GM21576 (cell line): ENCODE measurements around the gene ELOVL2.
A peak's percentile ranks its signal among the peaks of the same experiment; 100 is the strongest.
"Not testable (repeated sequence)": the region's sequence is repeated elsewhere in the genome, so short reads cannot be mapped to it uniquely, and the experiment has no call there.

ENCODE experiments used
- ATAC-seq: cut with Tn5 transposase; IDR thresholded peaks from one replicate; pipeline ENCODE4 v1.9.1; 2021; ENCODE audit warnings: mild to moderate bottlenecking, moderate library complexity; ENCODE audit not compliant: unreplicated experiment

ELOVL2 gene

GRCh38 chr6:11025921-11026635 is 18.0 kb downstream of the ELOVL2 start:
- ATAC-seq: peak; percentile 91

- no peak for ATAC-seq
These were observed 19.0 kb downstream of the ELOVL2 start for GRCh38 chr6:11025130-11025529.

- ATAC-seq: no peak
These were observed 21.1 kb downstream of the ELOVL2 start for GRCh38 chr6:11023032-11023431.

- no peak for ATAC-seq
These were observed 22.4 kb downstream of the ELOVL2 start for GRCh38 chr6:11021714-11022113.

- ATAC-seq: no peak
These were observed 23.1 kb downstream of the ELOVL2 start for GRCh38 chr6:11021003-11021402.

- no peak for ATAC-seq
These were observed 25.9 kb downstream of the ELOVL2 start for GRCh38 chr6:11018225-11018624.

- no peak for ATAC-seq
These were observed 27.0 kb downstream of the ELOVL2 start for GRCh38 chr6:11017090-11017489.

GRCh38 chr6:11016452-11016851 is 27.7 kb downstream of the ELOVL2 start:
- no peak for ATAC-seq

- ATAC-seq: no peak
These were observed 29.0 kb downstream of the ELOVL2 start for GRCh38 chr6:11015102-11015501.

- no peak for ATAC-seq
These were observed 30.4 kb downstream of the ELOVL2 start for GRCh38 chr6:11013721-11014070.

- ATAC-seq: no peak
These were observed 31.0 kb downstream of the ELOVL2 start for GRCh38 chr6:11012976-11013720.

- ATAC-seq: no peak
These were observed 31.8 kb downstream of the ELOVL2 start for GRCh38 chr6:11012295-11012754.

- ATAC-seq: no peak
These were observed 32.3 kb downstream of the ELOVL2 start for GRCh38 chr6:11011787-11012234.

- peak; percentile 56 for ATAC-seq
These were observed 34.8 kb downstream of the ELOVL2 start for GRCh38 chr6:11009353-11009752.

GRCh38 chr6:11008821-11009220 is 35.3 kb downstream of the ELOVL2 start:
- ATAC-seq: no peak

- ATAC-seq: no peak
These were observed 36.1 kb downstream of the ELOVL2 start for GRCh38 chr6:11007715-11008608.

GRCh38 chr6:11006061-11006460 is 38.0 kb downstream of the ELOVL2 start:
- no peak for ATAC-seq

- not testable (repeated sequence) for ATAC-seq
These were observed 40.8 kb downstream of the ELOVL2 start for GRCh38 chr6:11003297-11003696.

- ATAC-seq: no peak
These were observed 41.9 kb downstream of the ELOVL2 start for GRCh38 chr6:11002176-11002575.

GRCh38 chr6:10999994-11000393 is 44.1 kb downstream of the ELOVL2 start:
- no peak for ATAC-seq

- ATAC-seq: no peak
These were observed 48.9 kb downstream of the ELOVL2 start for GRCh38 chr6:10995114-10995707.
